Activated CD4-positive, CD25-positive, alpha-beta regulatory T cell treated with anti-CD3 and anti-CD28 coated beads, Interleukin-2, amount 50 U/mL, for 24 hours (primary cell): ENCODE measurements around the gene PAOX.
A peak's percentile ranks its signal among the peaks of the same experiment; 100 is the strongest.

Experiments
- ATAC-seq, 2 donors: fragments of 150-1000 bp; cut with Tn5 transposase; one replicate each; pipeline ENCODE4 v1.10.0; 2021; ENCODE audit warnings: mild to moderate bottlenecking in 1 of 2, moderate library complexity in 1 of 2

The PAOX gene

GRCh38 chr10:133388236-133388972 lies 9.3 kb downstream of the PAOX start:
- no peak for ATAC-seq

DNA sequence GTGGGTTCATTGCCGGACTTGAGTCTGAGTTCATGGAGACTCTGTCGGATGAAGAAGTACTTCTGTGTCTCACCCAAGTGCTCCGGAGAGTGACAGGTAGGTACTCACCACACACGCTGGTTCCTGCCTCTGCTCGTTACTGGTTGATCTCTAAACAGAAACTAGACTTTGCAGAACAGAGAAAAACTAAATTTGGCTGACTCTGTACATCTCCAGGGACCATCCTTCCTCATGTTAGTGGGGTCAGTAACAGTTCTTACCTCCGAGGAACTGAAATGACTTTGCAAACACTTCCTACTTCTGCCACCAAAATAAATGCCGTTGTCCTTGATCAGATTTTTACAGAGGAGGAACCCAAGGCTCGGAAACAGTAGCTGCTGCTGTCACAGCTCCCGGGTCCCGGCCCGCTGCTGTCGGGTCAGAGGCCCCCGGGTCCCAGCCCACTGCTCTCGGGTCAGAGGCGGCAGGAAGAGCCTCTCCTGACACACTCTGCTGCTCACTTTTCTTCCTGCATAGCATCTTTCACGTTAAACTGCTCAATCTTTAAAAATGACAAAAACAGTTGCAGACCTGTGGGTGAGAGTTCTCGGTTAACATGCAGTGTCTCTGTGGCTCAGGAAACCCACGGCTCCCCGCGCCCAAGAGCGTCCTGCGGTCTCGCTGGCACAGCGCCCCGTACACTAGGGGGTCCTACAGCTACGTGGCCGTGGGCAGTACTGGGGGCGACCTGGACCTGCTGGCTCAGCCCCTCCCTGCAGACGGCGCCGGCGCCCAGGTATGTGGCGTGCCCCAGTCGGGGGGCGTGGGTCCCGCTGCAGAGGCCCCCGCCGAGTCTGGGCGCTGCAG lies 10.1 kb downstream of the PAOX start:
- peak; percentile 62 to 63 for ATAC-seq

GRCh38 chr10:133390597-133391248 lies 11.7 kb downstream of the PAOX start:
- peak in 1 of 2 donors; percentile 7 for ATAC-seq

GRCh38 chr10:133391249-133391635 lies 12.2 kb downstream of the PAOX start:
- ATAC-seq = no peak

- peak in 1 of 2 donors; percentile 8 for ATAC-seq
Measured at GRCh38 chr10:133391761-133392518, 12.9 kb downstream of the PAOX start.

DNA sequence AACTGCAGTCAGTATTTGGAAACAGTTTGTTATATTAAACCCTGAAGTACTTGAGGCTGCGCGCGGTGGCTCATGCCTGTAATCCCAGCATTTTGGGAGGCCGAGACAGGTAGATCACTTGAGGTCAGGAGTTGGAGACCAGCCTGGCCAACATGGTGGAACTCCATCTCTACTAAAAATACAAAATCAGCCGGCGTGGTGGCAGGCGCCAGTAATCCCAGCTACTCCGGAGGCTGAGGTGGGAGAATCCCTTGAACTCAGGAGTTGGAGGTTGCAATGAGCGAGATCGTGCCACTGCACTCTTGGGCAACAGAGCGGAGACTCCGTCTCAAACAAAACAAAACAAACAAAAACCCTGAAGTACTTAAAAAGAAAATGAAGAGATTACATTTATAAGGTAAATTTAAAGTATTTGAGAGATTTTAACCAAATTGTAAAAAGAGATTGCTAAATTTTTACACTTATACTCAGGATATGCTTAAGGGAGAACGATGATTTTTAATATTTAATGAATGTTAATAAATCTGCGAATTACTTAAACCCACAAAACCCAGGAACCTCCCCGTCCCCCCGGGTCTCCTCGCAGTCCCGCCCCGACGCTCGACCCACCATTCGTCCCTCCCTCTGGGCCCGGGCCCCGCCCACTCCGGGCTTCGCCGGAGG lies 14.5 kb downstream of the PAOX start:
- no peak for ATAC-seq

- ATAC-seq = peak; percentile 83 to 87
Measured at GRCh38 chr10:133394064-133394663, 15.1 kb downstream of the PAOX start, which contains the start of gene MTG1. MTG1 (plus strand) TSS chr10:133394157; CDS start chr10:133394221, 64 bp downstream.

DNA sequence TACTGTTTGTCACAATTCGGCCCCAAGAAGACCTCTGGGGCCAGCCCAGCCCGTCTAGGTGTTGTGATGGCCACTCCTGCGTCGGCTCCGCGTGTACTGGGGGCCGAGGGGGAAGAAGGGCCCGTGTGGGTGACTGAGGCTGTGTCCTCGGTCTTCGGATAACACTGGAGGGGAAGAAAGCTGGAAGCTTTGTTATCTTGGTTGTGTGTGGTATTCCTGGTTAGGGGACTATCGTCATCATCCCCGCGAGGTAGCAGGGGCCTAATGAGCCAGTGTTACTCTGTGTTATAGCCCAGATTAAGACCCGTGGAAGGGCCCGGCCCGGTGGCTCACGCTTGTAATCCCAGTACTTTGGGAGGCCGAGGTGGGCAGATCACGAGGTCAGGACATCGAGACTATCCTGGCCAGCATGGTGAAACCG lies 15.7 kb downstream of the PAOX start:
- no peak for ATAC-seq

DNA sequence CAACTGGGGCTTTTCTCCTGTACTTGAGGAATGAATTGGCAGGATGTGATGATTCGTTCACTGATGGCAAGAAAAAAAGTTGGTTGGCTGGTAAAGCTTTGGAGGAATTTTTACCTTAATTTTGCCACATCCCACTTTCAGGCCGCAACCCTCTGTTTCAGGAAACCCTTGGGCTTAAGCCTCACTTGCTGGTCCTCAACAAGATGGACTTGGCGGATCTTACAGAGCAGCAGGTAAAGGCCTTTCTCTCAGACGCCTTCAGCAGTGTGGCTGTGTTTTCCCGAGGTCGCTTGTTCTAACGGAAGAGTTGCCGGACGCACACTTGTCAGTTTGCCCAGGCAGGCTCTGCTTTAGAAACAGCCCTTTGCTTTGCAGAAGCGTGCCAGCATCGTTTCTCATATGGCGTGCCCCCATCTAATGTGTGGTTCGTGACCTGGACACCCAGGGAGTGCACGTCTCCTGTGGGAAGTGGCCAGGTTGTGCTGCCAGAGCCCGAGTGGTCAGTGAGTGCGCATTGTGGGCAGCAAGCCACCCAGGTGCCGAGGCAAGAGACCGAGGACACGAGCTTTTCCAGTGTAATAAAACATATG lies 17.1 kb downstream of the PAOX start:
- ATAC-seq = no peak

DNA sequence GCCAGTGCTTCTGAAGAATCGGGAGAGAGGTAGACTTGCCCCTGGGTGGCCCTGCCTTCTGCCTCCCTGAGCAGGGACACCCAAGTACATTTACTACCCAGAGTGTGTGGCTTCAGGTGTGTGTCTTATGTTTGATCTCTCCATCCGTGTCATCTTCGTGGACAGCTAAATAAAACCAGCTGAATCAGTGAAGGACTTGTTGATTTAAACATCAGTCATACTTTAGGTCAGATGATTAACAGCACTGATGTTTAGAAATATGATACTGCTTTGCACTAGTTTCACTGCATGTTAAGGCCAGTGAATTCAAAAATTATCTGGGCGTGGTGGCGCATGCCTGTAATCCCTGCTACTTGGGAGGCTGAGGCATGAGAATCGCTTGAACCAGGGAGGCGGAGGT lies 18.9 kb downstream of the PAOX start:
- ATAC-seq = no peak

DNA sequence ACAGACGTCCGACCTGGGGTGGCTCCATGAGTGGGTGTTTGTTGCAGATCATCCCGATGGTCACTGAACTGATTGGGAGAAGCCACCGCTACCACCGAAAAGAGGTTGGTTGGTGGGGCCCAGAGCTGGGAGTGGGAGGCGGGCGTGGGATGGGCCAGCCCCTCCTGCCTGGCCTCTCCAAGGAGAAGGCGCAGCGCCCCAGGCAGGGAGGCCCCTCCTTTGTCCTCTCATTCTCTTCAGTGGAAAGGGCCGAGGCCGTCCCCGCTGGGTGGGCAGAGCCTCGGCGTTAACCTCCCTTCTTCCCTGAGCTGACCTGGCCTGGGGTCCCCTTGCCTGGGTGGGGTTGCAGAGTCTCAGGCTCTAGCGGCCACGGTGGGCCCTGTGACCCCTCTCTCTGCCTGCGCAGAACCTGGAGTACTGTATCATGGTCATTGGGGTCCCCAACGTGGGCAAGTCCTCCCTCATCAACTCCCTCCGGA lies 20.1 kb downstream of the PAOX start:
- ATAC-seq = no peak

- ATAC-seq = peak; percentile 40 to 63
Measured at GRCh38 chr10:133400624-133401424, 21.8 kb downstream of the PAOX start.

DNA sequence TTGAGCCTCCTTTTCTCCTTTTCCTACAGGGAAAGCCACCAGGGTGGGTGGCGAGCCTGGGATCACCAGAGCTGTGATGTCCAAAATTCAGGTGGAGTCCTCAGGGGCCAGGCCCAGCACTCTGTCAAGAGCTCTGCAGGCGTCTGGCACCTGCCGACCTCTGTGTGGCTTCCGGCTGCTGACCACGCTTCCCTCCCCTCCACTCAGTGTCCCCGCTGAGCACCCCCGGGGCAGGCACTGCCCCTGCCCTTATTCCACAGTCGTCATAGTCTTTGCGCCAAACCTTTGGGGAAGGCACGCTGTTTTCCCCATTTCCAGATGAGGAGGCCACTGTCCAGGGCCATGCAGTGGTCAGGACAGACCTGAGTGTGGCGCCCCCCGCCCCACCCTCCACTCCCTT lies 22.4 kb downstream of the PAOX start:
- no peak for ATAC-seq

GRCh38 chr10:133401981-133402725 lies 23.1 kb downstream of the PAOX start:
- ATAC-seq = no peak

DNA sequence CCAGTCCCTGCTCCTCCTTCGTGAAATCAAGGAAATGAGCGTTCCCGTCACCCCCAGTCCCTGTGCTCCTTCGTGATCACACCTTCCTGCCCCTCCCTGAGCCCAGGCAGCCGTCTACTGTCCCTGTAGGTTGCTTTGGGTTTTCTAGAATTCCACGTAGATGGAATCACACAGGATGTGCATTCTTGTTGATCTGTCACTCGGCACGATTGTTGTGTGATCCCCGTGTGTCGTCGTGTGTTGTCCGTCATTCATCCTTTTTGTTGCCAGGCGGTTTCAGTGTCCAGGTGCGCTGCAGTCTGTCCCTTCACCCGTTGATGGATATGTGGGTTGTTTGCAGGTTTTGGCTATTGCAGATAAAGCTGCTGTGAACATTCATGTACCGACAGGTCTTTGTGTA lies 24.3 kb downstream of the PAOX start:
- no peak for ATAC-seq

DNA sequence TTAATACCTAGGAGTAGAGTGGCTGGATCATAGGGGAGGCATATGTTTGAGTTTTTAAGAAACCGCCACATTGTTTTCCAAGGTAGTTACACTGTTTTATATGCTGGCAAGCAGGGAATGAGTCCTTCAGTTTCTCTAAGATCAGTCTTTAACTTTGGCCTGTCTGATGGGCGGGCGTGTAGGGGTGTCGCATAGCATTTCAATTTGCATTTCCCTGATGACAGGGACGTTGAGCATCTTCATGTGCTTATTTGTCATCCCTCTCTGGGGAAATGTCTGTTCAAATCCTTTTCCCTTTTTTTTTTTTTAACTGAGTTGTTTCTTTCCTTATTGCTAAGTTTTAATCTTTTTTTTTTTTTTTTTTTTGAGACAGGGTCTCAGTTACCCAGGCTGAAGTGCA lies 24.7 kb downstream of the PAOX start:
- ATAC-seq = no peak

DNA sequence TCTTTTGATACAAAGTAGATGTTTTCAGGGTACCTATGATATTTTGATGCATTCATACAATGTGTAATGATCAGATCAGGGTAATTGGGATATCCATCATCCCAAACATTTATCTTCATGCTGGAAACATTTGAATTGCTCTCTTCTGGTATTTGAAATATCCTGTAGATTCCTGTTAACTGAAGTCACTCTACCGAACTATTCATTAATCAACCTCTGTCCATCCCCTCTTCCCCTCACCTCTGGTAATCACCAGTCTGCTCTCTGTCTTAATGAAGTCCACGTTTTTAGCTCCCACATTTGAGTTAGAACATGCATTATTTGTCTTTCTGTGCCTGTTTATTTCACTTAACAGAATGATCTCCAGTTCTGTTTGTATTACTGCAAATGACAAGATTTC lies 26.2 kb downstream of the PAOX start:
- no peak for ATAC-seq

DNA sequence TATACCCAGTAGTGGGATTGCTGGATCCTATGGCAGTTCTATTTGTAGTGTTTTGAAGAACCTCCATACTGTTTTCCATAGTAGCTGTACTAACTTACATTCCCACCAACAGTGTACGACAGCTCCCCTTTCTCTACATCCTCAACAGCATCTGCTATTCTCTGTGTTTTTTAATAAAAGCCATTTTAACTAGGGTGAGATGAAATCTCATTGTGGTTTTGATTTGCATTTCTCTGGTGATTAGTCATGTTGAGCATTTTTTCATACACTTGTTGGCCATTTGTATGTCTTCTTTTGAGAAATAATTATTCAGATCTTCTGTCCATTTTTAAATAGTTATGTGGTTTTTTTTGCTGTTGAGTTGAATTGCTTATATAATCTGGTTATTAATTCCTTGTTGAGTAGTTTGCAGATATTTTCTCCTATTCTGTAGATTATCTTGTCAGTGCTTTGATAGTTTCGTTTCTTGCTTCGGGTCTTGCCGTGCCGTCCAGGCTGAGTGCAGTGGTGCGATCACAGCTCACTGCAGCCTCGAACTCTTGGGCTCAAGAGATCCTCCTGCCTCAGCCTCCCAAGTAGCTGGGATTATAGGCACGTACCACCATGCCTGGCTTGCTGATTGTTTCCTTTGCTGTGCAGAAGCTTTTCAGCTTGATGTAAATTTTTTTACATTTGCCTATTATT lies 26.9 kb downstream of the PAOX start:
- peak; percentile 66 to 70 for ATAC-seq
